T-helper 2 cell treated with Interferon-gamma antibody and Interleukin-4, amounts not matched to agents 5 μg/mL and 100 μg/mL, for 36 hours (primary cell): ENCODE measurements around the gene PXK.
A peak's percentile ranks its signal among the peaks of the same experiment; 100 is the strongest.

Experiments used
- DNase-seq: peaks from one replicate; pipeline ENCODE4 v3.0.0; 2021; ENCODE audit warnings: low spot score
- H3K27ac Mint-ChIP-seq: one replicate; pipeline ENCODE4 v1.8.0; 2021; ENCODE audit warnings: mild to moderate bottlenecking, mixed read lengths
- H3K27me3 Mint-ChIP-seq: one replicate; pipeline ENCODE4 v1.8.0; 2021; ENCODE audit warnings: low read depth, mixed read lengths
- H3K36me3 Mint-ChIP-seq: one replicate; pipeline ENCODE4 v1.8.0; 2021; ENCODE audit warnings: low read depth, mixed read lengths
- H3K4me1 Mint-ChIP-seq: one replicate; pipeline ENCODE4 v1.8.0; 2021; ENCODE audit warnings: low read depth, mixed read lengths
- H3K4me3 Mint-ChIP-seq: one replicate; pipeline ENCODE4 v1.8.0; 2022; ENCODE audit warnings: mild to moderate bottlenecking, moderate library complexity, mixed read lengths
- H3K9me3 Mint-ChIP-seq: one replicate; pipeline ENCODE4 v1.8.0; 2021; ENCODE audit warnings: mixed read lengths

Gene PXK

DNA sequence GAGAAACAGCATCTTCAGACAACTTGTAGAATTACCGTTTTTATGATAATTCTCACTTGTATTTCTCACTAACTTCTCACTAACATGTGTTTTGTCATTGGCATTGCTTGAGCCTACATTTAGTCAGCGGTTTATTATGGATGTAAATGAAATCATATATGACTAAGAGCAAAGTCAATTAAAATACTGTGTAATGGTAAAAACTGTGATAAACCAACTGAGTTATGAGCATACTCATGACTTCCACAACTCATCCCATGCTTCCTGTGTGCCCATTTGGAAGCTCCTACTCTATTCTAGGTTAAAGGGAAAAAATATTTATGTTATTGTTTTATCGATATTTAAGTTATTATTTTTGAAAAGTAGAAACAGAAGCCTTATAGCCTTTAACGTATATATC lies 12.8 kb downstream of the PXK start:
- H3K27me3 Mint-ChIP-seq: no peaks in the 10 kb centered on the region
- DNase-seq: no peak
- peaks cover 40% of the 10 kb centered on the region for H3K36me3 Mint-ChIP-seq
- no peak overlapping the region for H3K27ac Mint-ChIP-seq
- H3K9me3 Mint-ChIP-seq: no peaks in the 10 kb centered on the region
- H3K4me3 Mint-ChIP-seq: no peak overlapping the region
- H3K4me1 Mint-ChIP-seq: peaks cover 56% of the 10 kb centered on the region

DNA sequence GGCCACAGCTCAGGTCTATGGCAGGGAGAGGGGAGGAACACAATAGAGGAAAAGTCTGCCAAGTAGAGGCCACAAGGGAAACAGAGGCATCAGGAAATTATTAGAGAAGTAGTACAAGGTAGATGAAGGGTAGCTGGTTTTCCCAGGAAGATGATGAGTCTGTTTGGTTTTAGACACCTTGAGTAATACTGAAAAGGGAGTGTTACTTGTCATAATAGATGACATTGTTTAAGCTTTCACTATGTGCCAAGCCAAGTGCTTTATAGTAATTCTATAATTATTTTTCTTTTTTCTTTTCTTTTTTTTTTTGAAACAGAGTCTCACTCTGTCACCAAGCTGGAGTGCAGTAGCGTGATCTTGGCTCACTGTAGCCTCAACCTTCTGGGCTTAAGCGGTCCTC lies 13.7 kb downstream of the PXK start:
- Mint-ChIP-seq H3K9me3 (no peaks in the 10 kb centered on the region), H3K4me1 (peaks cover 55% of the 10 kb centered on the region), H3K27me3 (no peaks in the 10 kb centered on the region), H3K36me3 (peaks cover 36% of the 10 kb centered on the region), H3K27ac (peak overlapping the region; percentile 56), H3K4me3 (peak overlapping the region; percentile 27)
- DNase-seq: no peak

DNA sequence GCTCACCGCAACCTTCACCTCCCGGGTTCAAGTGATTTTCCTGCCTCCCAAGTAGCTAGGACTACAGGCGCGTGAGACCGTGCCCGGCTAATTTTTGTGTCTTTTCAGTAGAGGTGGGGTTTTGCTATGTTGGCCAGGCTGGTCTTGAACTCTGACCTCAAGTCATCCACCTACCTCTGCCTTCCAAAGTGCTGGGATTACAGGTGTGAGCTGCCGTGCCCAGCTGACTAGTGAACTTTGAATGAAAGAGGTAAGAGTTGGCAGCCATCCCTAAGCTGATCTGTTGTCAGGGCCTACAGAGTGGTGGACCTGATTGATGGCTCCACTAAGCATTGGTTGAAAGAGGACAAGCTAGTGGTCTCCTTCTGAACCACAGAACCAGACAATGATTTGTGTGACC lies 15.3 kb downstream of the PXK start:
- no peaks in the 10 kb centered on the region for H3K27me3 Mint-ChIP-seq
- H3K4me1 Mint-ChIP-seq: peaks cover 65% of the 10 kb centered on the region
- no peak overlapping the region for H3K4me3 Mint-ChIP-seq
- no peak overlapping the region for H3K27ac Mint-ChIP-seq
- no peak for DNase-seq
- peaks cover 32% of the 10 kb centered on the region for H3K36me3 Mint-ChIP-seq
- H3K9me3 Mint-ChIP-seq: no peaks in the 10 kb centered on the region

DNA sequence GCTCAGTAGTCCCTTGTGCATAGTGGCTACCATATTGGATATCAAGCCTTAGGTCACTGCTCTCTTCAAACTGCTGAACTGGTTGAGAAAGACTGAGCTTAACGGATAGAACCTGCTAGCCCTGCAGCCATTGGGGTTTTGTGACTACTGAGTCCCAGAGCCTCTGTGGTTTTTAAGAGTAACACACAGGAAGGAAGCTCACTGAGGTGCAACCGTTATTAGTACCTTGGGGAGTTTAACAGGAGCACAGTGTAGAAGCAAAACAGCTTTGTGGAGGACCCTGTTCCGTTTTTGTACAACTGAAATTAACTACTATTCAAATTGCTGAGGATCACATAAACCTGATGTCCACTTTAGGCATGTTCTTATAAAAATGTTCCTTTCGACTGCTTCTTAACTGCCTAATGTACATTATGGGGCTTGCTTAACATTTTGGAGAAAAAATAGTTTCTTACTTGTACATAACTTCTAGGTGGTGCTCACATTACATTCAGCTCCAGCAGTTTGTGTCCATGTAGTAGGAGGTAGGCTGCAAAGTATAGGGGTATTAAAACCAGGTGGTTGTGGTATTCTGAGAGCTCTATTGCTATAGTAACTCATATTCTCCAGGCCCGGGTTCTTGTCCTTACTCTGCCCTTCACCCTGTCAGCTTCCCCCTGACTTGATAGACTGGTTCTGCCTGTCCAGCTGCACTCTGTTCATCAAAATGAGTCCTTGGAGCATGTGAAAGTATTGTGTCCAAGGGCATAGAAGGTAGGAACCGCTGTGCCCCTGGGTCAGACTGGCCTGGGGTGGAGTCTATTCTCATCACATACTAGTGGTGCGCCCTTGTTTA lies 17.3 kb downstream of the PXK start:
- no peaks in the 10 kb centered on the region for H3K9me3 Mint-ChIP-seq
- no peak for DNase-seq
- peak overlapping the region; percentile 88 for H3K27ac Mint-ChIP-seq
- peaks cover 71% of the 10 kb centered on the region for H3K4me1 Mint-ChIP-seq
- H3K4me3 Mint-ChIP-seq: peak overlapping the region; percentile 61
- H3K27me3 Mint-ChIP-seq: no peaks in the 10 kb centered on the region
- H3K36me3 Mint-ChIP-seq: peaks cover 38% of the 10 kb centered on the region

DNA sequence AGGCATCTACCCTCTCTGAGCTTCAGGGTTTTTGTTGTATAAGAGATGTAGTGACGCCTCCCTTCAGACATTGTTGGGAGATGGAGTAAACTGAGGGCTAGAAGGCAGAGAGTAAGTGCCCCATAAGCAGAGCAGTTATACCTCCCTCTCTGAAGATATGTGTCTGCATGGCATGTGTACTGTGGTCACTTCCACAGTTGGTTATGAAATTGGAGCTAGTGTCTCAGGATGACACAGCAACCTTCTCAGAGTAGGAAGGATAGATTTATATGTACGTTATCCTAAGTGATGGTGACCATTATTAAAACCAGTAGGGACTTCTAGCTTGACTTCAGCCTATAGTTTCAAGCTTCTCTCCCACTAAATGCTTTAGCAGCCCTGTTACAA lies 17.9 kb downstream of the PXK start:
- Mint-ChIP-seq H3K9me3 (no peaks in the 10 kb centered on the region), H3K36me3 (peaks cover 38% of the 10 kb centered on the region), H3K4me1 (peaks cover 72% of the 10 kb centered on the region), H3K27me3 (no peaks in the 10 kb centered on the region), H3K27ac (peak overlapping the region; percentile 88), H3K4me3 (peak overlapping the region; percentile 61)
- DNase-seq: no peak

DNA sequence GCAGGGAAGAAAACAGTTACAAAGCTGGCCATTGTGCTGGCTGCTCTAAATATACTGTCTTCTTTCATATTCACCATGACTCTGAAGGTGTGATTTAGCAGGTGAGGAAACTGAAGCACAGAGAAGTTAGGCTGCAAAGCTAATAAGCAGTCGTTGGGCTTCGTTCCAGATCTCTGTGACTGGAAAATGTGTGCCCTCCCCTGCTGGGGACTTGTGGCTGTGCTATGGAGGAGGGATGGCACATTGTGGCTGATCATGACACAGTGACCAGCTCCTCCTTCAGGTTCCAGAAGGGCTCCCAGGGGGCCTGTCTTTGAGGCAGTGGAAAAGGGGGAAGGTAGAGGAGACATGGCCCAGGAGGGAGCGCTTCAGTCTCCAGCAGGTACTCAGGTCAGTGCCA lies 19.2 kb downstream of the PXK start:
- H3K27ac Mint-ChIP-seq: peak overlapping the region; percentile 89
- no peaks in the 10 kb centered on the region for H3K27me3 Mint-ChIP-seq
- peak overlapping the region; percentile 88 for H3K4me3 Mint-ChIP-seq
- DNase-seq: no peak
- H3K4me1 Mint-ChIP-seq: peaks cover 71% of the 10 kb centered on the region
- peaks cover 36% of the 10 kb centered on the region for H3K36me3 Mint-ChIP-seq
- no peaks in the 10 kb centered on the region for H3K9me3 Mint-ChIP-seq

DNA sequence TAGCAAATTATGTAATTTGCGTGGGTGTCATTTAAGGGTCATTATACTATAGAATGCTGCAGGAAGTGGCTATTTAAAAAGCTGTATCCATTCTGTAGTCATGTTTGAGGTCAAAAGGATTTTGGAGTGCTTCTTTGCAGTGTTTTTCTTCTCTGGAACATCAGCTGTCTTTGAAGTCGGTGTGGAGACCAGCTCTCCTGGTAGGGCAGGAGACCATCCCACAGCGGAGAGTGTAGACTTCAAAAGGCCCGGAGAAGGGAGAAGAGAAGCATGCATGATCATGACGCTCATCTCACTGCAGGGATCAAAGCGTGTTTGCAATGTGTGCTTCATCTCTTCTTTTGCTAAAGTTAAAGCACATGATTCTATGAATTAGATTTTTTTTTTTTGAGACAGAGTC lies 19.9 kb downstream of the PXK start:
- peak overlapping the region; percentile 89 for H3K27ac Mint-ChIP-seq
- no peak for DNase-seq
- H3K9me3 Mint-ChIP-seq: no peaks in the 10 kb centered on the region
- H3K36me3 Mint-ChIP-seq: peaks cover 32% of the 10 kb centered on the region
- peak overlapping the region; percentile 88 for H3K4me3 Mint-ChIP-seq
- peaks cover 71% of the 10 kb centered on the region for H3K4me1 Mint-ChIP-seq
- H3K27me3 Mint-ChIP-seq: no peaks in the 10 kb centered on the region

DNA sequence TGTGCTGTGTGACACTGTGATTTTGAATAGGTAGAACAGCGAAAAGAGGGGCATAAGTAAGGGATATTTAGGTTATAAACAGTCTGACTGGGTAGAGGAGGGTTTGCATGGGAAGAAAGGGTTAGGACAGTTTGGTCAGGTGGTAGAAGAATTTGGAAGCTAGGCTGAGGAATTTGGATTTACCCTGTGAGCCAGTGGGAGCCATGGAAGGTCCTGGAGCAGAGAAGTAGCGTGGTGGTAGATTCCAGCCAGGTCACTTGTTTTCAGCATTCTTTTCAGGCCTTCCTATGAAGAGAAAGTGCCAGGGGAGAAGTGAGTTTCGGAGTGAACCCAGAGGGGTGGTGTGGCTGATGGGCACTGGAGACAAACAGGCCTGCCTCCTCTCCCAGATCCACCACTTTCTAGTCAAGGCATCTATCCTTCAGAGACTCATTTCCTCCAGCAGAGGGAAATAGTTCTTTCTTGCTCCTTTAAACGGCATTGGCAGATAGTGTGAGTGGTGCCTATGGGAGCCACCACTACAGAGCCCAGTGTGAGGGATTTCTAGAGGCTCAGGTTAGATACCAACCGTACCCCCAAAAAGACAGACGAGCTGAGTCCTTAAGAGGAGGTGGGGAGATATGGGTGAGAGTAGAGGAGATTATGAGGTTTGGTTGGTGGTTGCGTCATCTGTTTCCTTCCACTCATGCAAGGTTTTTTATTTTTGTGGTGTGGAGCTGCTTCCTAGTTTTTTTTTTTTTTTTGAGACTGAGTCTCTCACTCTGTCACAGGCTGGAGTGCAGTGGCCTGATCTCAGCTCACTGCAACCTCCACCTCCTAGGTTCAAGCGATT lies 21.2 kb downstream of the PXK start:
- Mint-ChIP-seq H3K36me3 (peaks cover 27% of the 10 kb centered on the region), H3K27me3 (no peaks in the 10 kb centered on the region), H3K27ac (peak overlapping the region; percentile 97), H3K9me3 (no peaks in the 10 kb centered on the region), H3K4me1 (peaks cover 74% of the 10 kb centered on the region), H3K4me3 (peak overlapping the region; percentile 88)
- peak; percentile 54 for DNase-seq

DNA sequence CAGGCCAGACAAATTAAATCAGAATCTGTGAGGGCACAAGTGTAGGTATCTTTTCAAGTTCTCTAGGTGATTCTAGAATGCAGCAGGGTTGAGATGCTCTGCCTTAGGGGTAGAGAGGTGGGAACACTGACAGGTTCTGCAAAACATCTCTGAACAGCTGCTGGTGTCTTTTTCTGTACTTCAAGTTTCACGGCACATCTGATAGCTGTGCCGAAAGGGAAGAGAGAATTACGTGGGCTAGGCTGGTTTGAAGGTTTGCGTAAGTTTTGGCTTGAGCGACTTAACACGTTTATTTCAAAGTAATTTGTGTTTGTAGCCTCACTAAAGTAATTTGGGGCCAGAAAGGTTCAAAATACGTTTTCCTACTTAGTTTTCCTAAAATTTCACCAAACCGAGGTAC lies 22.5 kb downstream of the PXK start:
- no peaks in the 10 kb centered on the region for H3K27me3 Mint-ChIP-seq
- peak overlapping the region; percentile 88 for H3K4me3 Mint-ChIP-seq
- no peaks in the 10 kb centered on the region for H3K9me3 Mint-ChIP-seq
- no peak for DNase-seq
- peaks cover 65% of the 10 kb centered on the region for H3K4me1 Mint-ChIP-seq
- H3K27ac Mint-ChIP-seq: peak overlapping the region; percentile 31
- peaks cover 20% of the 10 kb centered on the region for H3K36me3 Mint-ChIP-seq

DNA sequence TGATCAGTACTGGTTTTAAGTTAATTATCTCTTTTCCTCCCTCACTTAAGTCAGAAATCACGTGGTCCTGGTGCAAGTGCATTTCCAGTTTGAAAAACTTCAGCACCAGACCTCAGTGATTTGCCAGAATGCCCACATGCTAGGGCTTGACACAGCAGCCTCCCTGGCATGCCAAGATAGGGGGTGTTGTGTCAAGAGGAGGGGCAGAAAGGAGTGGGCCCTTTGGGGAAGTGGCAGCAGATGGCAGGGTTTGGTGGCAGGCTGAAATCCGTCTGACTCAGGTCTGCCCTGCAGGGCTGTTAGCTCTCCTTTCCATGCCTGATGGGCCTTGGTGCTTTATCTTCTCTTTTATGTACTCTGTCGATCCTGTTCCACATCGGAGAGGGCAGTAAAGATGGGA lies 23.4 kb downstream of the PXK start:
- Mint-ChIP-seq H3K27me3 (no peaks in the 10 kb centered on the region), H3K4me3 (peak overlapping the region; percentile 52), H3K27ac (peak overlapping the region; percentile 79), H3K4me1 (peaks cover 57% of the 10 kb centered on the region), H3K36me3 (peaks cover 12% of the 10 kb centered on the region), H3K9me3 (no peaks in the 10 kb centered on the region)
- DNase-seq: no peak

DNA sequence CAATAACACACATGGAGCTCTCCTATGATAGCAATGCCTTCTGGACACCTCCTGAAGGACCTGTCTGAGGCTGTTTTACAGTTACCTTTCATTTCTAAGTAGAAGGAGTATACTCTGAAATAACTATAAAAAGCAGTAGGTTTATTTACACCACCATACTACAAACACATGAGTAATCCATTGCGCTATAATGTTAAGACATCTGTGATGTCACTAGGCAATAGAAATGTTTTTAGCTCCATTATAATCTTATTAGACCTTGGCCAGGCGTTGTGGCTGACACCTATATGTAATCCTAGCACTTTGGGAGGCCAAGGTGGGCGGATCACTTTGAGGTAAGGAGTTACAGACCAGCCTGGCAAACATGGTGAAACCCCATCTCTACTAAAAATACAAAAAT lies 24.7 kb downstream of the PXK start:
- peaks cover 11% of the 10 kb centered on the region for H3K36me3 Mint-ChIP-seq
- H3K4me1 Mint-ChIP-seq: peaks cover 45% of the 10 kb centered on the region
- no peak for DNase-seq
- H3K27ac Mint-ChIP-seq: peak overlapping the region; percentile 91
- H3K9me3 Mint-ChIP-seq: no peaks in the 10 kb centered on the region
- H3K27me3 Mint-ChIP-seq: no peaks in the 10 kb centered on the region
- H3K4me3 Mint-ChIP-seq: peak overlapping the region; percentile 62

DNA sequence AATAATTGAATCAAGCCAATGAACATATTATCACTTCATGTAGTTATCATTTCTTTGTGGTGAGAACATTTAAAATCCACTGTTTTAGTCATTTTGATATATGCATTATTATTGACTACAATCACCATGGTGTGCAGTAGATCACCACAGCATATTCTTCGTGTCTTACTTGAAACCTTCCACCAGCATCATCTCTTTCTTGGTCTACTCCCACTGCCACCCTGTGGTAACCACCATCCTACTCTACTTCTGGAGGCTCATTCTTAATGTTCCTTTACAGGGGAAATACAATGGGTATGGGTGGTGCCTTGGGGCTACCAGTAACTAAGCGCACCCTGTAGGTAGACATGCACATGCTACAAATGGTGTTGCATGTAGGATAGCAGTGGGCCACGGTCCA lies 25.4 kb downstream of the PXK start:
- no peaks in the 10 kb centered on the region for H3K9me3 Mint-ChIP-seq
- peak overlapping the region; percentile 34 for H3K27ac Mint-ChIP-seq
- no peaks in the 10 kb centered on the region for H3K27me3 Mint-ChIP-seq
- peak; percentile 71 for DNase-seq
- H3K4me1 Mint-ChIP-seq: peaks cover 40% of the 10 kb centered on the region
- H3K36me3 Mint-ChIP-seq: peaks cover 9% of the 10 kb centered on the region
- H3K4me3 Mint-ChIP-seq: no peak overlapping the region

DNA sequence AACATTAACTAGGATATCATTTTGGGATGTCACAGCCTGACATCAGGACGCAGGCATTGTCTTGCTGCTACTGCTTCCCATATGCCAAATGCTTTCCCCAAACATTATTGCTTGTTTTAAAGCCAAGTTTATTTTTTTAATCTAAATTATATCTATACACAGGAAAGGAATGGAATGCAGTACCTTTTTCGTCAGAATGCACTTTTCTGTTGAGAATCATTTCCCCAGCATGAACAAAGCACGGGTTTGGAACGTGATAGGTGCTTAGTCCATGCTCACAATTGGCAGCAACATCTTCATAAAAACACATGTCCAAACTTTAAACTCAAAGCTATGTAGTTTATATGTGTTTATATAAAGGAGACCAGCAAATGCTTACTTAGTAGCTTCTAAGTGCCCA lies 26.1 kb downstream of the PXK start:
- DNase-seq: no peak
- peaks cover 7% of the 10 kb centered on the region for H3K36me3 Mint-ChIP-seq
- H3K4me3 Mint-ChIP-seq: no peak overlapping the region
- H3K4me1 Mint-ChIP-seq: peaks cover 38% of the 10 kb centered on the region
- H3K9me3 Mint-ChIP-seq: no peaks in the 10 kb centered on the region
- no peaks in the 10 kb centered on the region for H3K27me3 Mint-ChIP-seq
- H3K27ac Mint-ChIP-seq: peak overlapping the region; percentile 31

DNA sequence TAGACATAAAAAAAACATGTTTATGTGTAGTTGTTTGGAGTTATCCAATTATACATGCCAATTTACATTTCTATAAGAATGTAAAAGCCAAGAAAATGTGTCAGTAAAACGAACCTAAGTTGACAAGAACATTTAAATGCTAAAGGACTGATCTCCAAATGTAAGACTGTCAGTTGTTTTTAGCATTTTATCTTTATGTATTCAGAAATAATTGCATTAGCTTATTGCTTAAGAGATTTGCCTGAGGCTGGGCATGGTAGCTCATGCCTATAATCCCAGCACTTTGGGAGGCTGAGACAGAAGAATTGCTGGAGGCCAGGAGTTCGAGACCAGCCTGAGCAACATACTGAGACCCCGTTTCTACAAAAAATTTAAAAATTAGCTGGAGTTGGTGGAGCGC lies 26.9 kb downstream of the PXK start:
- Mint-ChIP-seq H3K36me3 (peaks cover 6% of the 10 kb centered on the region), H3K9me3 (no peaks in the 10 kb centered on the region), H3K27ac (no peak overlapping the region), H3K27me3 (no peaks in the 10 kb centered on the region), H3K4me3 (no peak overlapping the region), H3K4me1 (peaks cover 36% of the 10 kb centered on the region)
- no peak for DNase-seq
